NOMO-1 (cell line): ENCODE measurements around the gene TOX2.

ENCODE experiments used
- DNase-seq, 2 experiments: peaks; one replicate each; lab custom pipeline; 2025; ENCODE audit not compliant: unreplicated experiment in 2 of 2; lab: John Stamatoyannopoulos, UW

TOX2 gene

GRCh38 chr20:43974695-43975094 is 60.0 kb downstream of the TOX2 start:
- no peak for DNase-seq

- DNase-seq = no peak
Measured at GRCh38 chr20:43975096-43975768, 60.6 kb downstream of the TOX2 start.

- peak; percentile 49 to 77 for DNase-seq
Measured at GRCh38 chr20:43976547-43976946, 61.9 kb downstream of the TOX2 start.

GRCh38 chr20:43977252-43977651 is 62.6 kb downstream of the TOX2 start:
- DNase-seq = no peak

- DNase-seq = no peak
Measured at GRCh38 chr20:43977962-43978361, 63.3 kb downstream of the TOX2 start.

- DNase-seq = no peak
Measured at GRCh38 chr20:43979576-43980105, 65.0 kb downstream of the TOX2 start.

GRCh38 chr20:43981540-43981939 is 66.9 kb downstream of the TOX2 start:
- peak; percentile 39 to 67 for DNase-seq

- DNase-seq = no peak
Measured at GRCh38 chr20:43982016-43982415, 67.4 kb downstream of the TOX2 start.

GRCh38 chr20:43982886-43983285 is 68.2 kb downstream of the TOX2 start:
- DNase-seq = no peak

GRCh38 chr20:43983359-43983758 is 68.7 kb downstream of the TOX2 start:
- no peak for DNase-seq

GRCh38 chr20:43983904-43984361 is 69.3 kb downstream of the TOX2 start:
- no peak for DNase-seq

- DNase-seq = no peak
Measured at GRCh38 chr20:43984587-43984986, 69.9 kb downstream of the TOX2 start.

GRCh38 chr20:43985121-43985520 is 70.5 kb downstream of the TOX2 start:
- DNase-seq = no peak

GRCh38 chr20:43985608-43986316 is 71.1 kb downstream of the TOX2 start:
- no peak for DNase-seq

GRCh38 chr20:43987018-43987417 is 72.4 kb downstream of the TOX2 start:
- no peak for DNase-seq

- DNase-seq = no peak
Measured at GRCh38 chr20:43987531-43987930, 72.9 kb downstream of the TOX2 start.

- DNase-seq = no peak
Measured at GRCh38 chr20:43988451-43988850, 73.8 kb downstream of the TOX2 start.

- no peak for DNase-seq
Measured at GRCh38 chr20:43988867-43989266, 74.2 kb downstream of the TOX2 start.

GRCh38 chr20:43991261-43991660 is 76.6 kb downstream of the TOX2 start:
- DNase-seq = no peak

GRCh38 chr20:43991982-43992381 is 77.3 kb downstream of the TOX2 start:
- DNase-seq = no peak

GRCh38 chr20:43992885-43993284 is 78.2 kb downstream of the TOX2 start:
- no peak for DNase-seq

GRCh38 chr20:43993560-43993959 is 78.9 kb downstream of the TOX2 start:
- DNase-seq = no peak
